GM18505 (cell line): Measurements from ENCODE around the gene DTNA.
"Not testable (repeated sequence)": the region's sequence is repeated elsewhere in the genome, so short reads cannot be mapped to it uniquely, and the experiment has no call there.

ENCODE experiments used
- ATAC-seq: cut with Tn5 transposase; IDR thresholded peaks from one replicate; pipeline ENCODE4 v1.9.1; 2021; ENCODE audit not compliant: unreplicated experiment
- POLR2A ChIP-seq: IDR thresholded peaks from 4 replicates; pipeline ENCODE4 v1.6.1; 2011; ENCODE audit warnings: borderline replicate concordance; ENCODE audit not compliant: insufficient read depth, insufficient read length; ENCODE audit errors: extremely low read depth

The DTNA gene

DNA sequence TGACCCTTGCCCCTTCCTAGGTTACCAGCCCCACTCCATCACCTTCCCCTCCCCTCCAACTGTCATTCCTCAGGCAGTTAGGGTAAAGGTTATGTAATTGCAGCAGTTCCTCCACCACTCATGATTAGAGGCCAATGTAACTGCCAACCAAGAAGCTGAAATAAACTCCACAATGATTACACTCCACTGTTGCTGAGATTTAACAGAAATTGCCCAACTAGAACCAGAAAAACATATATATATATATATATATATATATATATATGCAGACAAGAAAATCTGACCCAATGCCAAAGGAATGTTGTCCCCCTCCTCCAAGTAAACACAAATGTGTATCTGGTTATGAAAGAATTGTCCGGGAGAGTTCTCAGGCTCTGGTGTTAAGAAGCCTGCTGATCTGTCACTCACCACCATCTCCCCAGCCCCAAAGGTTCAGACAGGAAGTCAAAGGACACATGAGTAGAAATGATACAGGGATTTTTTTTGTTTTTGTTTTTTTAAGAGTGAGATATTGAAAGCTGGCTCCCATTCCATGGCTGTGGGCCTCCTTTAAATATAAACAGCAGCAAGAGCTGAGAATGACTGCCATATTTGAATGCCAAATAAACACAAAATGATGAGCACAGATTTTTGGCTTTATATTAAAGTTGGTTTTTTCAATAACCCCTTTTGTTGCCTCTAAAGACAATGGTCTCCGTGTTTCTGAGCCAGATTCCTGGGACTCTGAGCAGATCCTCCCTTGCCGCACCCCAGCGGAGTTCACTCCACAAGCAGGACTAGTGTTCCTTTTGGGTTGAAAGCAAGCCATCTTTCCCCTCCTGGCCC, 204.0 kb downstream of the DTNA start:
- no peak for TF ChIP-seq POLR2A
- no peak for ATAC-seq

DNA sequence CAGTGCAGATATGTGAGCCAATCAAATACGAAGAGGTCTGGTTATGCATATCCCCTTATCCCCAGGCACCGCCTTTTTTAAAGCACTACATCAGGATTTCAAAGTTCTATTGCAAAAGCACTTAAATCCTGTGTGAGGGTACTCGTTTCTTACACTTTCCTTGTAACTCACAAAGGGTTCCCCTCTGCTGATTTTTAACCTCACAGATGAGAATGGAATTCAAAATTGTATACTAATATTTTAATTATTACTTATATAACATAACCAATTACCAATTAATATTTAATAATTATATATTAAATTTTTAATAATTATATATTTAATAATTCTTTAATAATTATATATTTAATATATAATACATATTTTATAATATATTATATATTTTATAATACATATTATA, 204.9 kb downstream of the DTNA start:
- no peak for ATAC-seq
- no peak for TF ChIP-seq POLR2A

DNA sequence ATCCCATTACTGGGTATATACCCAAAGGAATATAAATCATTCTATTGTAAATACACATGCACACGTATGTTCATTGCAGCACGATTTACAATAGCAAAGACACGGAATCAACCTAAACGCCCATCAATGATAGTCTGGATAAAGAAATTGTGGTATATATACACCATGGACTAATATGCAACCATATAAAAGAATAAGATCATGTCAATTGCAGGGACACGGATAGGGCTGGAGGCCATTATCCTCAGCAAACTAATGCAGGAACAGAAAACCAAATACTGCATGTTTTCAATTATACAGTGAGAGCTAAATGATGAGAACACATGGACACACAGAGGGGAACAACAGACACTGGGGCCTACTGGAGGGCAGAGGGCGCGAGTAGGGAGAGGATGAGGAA, 206.4 kb downstream of the DTNA start:
- not testable (repeated sequence) for ATAC-seq

DNA sequence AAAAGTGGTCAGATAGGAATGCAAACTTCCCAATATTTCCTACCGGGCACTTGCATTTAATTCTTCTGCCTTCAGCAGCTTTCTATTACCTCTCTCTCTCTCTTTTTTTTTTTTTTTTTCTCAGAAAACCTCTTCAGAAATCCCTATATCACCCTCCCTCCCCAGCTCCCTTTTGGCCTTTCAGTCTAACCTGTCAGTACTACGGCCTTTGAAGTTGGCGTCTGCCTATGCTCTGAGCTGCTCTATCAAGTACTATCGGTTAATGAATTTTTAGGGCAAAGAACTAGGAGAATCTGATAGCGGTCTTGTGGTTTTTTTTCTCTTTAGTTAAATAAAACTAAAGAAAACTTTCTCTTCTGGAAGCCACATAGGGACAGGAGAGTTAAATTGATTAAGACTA, 208.8 kb downstream of the DTNA start:
- no peak for ATAC-seq
- TF ChIP-seq POLR2A, result no peak

DNA sequence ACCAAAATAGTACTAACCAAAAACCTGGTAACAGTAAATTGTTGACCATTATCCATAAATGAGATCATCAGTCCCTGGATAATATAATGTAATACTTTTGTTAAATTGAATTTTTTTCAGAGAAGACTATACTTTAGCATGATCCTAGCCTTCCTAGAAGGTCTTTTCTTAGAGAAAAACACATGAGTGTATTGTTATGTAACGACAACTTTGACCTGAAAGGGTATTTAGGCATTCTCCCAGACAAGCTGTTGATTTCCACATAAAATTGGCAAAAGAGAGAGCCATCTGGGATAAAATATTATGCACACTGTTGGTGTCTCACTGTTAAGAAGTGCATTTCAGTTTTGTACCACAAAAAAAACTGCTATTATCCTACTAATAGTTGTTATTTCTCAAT, 211.1 kb downstream of the DTNA start:
- ATAC-seq, result no peak
- no peak for TF ChIP-seq POLR2A

DNA sequence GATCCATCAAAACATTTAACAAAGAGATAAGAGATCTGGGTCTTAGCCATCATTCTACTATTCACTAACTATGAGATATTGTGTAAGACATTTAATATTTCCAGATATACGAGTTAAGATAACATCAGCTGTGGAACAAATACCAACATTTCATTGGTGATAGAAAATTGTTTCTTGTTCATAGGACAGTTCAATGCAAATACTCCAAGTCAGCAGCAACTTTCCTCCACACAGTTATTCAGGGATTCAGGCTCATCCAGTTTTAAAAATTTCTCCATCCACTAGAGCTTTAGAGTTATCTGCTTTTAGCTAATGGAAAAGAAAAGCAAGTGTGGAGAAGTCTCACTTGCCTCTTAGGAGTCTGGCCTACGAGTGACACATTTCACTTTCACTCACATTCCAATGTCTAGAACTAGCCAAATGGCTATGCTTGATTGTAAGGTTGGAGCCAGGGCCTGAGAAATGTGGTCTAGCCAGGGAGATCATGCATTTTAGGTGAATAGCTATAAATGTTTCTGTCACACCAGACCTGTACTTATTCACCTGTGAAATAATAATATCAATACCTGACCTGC, 211.8 kb downstream of the DTNA start:
- TF ChIP-seq POLR2A, result no peak
- ATAC-seq, result no peak

DNA sequence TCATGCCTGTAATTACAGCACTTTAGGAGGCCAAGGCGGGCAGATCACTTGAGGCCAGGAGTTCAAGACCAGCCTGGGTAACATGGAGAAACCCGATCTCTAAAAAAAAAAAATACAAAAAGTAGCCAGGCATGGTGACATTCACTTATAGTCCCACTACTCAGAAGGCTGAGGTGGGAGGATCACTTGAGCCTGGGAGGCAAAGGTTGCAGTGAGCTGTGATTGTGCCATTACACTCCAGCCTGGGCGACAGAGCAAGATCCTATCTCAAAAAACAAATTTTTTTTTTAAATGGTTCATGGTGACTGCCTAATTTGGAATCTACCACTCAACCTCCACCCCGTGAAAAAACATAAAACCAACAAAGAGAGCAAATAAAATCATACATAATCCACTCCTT, 212.5 kb downstream of the DTNA start:
- not testable (repeated sequence) for ATAC-seq

DNA sequence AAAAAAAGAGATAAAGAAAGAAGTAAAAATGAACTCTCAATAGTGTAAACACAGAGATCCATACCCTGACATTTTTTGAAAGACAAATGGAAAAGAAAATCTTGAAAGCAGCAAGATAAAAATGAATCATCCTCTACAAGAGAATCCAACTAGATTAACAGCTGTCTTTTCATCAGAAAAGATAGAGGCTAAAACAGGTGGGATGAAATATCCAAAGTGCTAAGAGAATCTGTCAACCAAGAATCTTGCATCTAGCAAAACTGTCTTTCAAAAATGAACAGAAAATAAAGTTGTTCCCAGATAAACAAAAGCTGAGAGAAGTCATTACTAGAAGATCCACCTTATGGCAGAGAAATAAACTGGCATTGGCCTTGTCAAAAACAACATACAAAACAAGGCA, 213.8 kb downstream of the DTNA start:
- no peak for ATAC-seq
- TF ChIP-seq POLR2A, result no peak

DNA sequence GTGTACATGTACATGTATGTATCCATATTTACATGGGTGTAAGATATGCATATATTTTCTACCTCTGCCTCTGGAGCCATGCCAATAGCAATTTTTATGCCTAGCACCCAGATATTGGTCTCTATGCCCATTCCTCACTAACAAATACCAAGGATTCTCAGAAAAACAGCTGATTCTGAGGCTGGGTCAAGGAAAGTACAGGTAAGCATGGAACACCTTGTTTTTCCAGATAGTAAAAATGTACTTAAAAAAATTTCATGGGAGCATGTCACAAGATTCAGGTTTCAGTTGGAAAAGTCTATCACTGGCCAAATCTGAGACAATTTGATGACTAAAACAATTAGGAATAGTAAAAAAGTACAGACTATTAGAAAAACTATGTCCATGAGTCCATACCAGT, 216.6 kb downstream of the DTNA start:
- ATAC-seq, result no peak
- no peak for TF ChIP-seq POLR2A

DNA sequence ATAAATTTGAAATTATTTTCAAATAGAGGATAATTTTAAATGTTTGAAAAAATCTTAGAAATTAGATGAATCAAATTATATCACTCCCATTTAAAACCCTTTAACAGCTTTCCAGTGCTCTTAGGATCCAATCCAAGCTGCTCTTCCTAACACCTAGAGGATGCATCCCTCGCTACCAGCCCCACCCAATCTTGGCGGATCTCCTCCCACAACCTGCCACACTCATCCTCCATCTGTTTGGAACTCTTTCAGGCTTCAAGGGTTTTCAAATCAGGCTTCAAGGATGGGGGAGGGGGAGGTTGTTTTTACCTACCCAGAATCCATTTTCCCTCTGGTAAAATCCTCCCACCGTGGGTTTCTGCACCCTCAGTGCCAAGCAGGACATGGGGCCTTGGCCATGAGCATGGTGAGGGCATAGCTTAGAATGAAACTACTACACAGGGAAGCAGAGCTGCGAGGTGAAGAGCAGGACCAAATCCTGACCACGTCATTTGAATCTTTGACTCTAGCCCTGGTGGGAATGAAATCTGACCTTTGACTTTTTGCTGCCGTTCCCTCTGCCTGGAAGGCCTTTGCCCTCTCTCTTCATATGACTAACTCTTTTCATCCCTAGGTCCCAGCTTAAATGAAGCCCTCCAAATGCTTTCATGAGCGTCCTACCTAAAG, 218.1 kb downstream of the DTNA start:
- no peak for TF ChIP-seq POLR2A
- no peak for ATAC-seq

DNA sequence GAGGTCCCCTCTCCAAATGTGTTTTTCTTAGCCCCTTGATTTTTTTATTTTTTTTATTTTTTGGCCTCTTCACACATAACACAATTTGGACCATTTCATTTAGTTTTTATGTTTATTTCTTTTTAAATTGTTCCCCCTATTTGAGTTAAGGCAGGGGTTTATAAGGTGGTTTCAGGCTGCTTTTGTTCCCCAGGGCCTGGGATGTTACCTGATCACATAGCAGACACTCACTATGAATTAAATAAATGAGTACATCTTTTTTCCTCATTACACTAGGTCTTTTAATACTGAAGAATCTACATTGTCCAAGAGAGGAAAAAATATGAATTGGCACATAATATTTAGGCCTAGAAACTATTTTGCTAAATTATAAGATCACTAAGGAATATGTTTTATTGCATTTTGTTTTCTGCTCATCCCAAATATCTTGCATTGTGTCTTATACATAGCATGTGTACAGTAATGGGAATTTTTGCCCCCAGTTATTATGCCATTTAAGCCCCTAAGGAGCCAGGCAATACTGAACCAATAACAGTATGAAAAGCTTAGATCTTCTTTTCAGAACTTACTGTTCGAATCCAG, 218.7 kb downstream of the DTNA start:
- no peak for ATAC-seq
- no peak for TF ChIP-seq POLR2A

DNA sequence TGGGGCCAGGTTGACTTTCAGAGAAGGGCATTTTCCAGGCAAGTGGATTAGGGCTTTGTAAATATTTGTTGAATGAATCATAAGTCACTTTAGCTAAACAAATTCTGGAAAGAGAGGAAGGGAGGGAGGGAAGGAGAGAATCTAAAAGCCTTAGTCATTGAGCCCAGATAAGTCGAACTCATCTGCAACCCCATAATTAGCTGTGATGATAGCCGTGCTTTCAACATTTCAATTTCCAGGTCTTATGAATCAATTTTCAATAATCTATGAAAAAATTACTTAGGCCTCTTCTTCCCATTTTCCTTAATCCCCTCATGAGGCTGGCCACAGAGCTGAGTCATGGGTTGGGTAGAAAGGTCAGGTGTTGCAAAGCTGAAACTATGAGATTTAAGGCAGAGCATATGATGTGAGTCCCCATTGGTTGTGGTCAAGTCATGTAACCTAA, 219.3 kb downstream of the DTNA start:
- TF ChIP-seq POLR2A, result no peak
- no peak for ATAC-seq

DNA sequence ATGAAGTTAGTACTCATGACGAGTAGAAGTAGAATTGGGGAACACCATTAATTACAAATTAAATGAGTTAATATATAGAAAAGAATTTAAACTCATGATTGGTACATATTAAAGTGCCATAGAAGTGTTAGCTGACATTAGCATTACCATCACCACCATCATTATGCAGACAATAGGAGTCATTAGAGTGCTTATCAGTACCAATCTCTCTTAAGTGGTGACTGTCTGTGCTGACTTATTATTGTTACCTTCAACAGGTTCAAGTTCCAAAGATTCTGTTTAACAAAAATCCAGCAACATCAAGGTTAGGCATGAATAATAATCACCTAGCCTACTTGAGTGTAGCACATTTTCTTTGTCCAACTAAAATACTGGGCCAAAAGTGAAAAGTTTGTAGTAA, 222.3 kb downstream of the DTNA start:
- TF ChIP-seq POLR2A, result no peak
- ATAC-seq, result no peak

DNA sequence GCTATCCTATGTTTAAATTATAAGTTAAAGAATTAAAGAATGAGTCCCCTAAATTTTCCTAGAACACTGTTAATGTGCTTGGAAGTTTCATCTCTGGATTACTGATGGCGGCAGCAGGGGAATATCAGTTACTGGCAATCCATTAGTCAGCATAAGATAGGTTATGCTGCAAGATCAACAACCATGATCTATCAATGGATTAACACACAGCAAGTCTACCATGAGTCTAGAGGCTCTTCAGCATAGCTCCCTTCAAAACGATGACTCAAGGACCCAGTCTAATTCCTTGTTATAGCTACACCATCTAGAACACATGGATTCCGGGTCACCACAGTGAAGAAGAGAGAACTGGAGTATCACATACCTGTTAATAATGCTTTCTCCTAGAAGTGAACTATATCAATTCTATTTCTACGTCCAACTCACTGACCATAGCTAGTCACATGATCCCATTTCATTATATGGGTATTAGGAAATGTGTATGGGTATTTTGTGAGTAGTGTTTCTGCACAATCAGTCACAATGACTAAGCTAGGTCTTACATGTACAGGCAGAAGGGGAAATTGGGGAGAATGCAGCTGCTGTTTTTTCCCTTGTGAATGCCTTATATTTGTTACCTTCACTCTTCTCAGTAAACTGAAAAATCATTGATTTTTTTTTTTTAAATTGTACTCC, 222.8 kb downstream of the DTNA start:
- no peak for ATAC-seq

More for the DNA sequence above, 222.8 kb downstream of the DTNA start:
- TF ChIP-seq POLR2A, result no peak
